Measurements from ENCODE around the gene S100PBP.

Gene S100PBP

GRCh38 chr1:32770741-32771548, 46.5 kb upstream of the S100PBP start:
- TF ChIP-seq RAD21 (IDR thresholded peaks at IDR 0.05; ENCODE audit: low read depth) (no peak), FOXM1 (IDR thresholded peaks at IDR 0.05; ENCODE audit: borderline replicate concordance, low read depth) (no peak), USF1 (IDR thresholded peaks at IDR 0.05) (no peak), EP300 (IDR thresholded peaks at IDR 0.05; ENCODE audit: borderline replicate concordance) (no peak), REST (IDR thresholded peaks at IDR 0.05; ENCODE audit: low read depth) (no peak), CREB1 (IDR thresholded peaks at IDR 0.05; ENCODE audit: low read depth) (no peak), MAX (IDR thresholded peaks at IDR 0.05) (no peak)

- TF ChIP-seq TCF12 (IDR thresholded peaks at IDR 0.05; ENCODE audit: low read depth), result no peak
- no peak for TF ChIP-seq CEBPB (IDR thresholded peaks at IDR 0.05)
- no peak for TF ChIP-seq REST (IDR thresholded peaks at IDR 0.05; ENCODE audit: low read depth)
- TF ChIP-seq EGR1 (IDR thresholded peaks at IDR 0.05), result no peak
- no peak for TF ChIP-seq RAD21 (IDR thresholded peaks at IDR 0.05; ENCODE audit: low read depth)
- no peak for TF ChIP-seq ZBTB7A (IDR thresholded peaks at IDR 0.05; ENCODE audit: low read depth)
- TF ChIP-seq TAF1 (IDR thresholded peaks at IDR 0.05; ENCODE audit: low read depth), result no peak
- no peak for TF ChIP-seq NFIC (IDR thresholded peaks at IDR 0.05)
- no peak for TF ChIP-seq CREB1 (IDR thresholded peaks at IDR 0.05; ENCODE audit: low read depth)
- no peak for TF ChIP-seq YY1 (IDR thresholded peaks at IDR 0.05; ENCODE audit: low read depth)
Measured at GRCh38 chr1:32771561-32772280, 45.7 kb upstream of the S100PBP start.

GRCh38 chr1:32772281-32773017, 45.0 kb upstream of the S100PBP start:
- TF ChIP-seq EGR1 (IDR thresholded peaks at IDR 0.05), result no peak
- no peak for TF ChIP-seq MAX (IDR thresholded peaks at IDR 0.05)
- no peak for TF ChIP-seq TCF12 (IDR thresholded peaks at IDR 0.05; ENCODE audit: low read depth)
- no peak for TF ChIP-seq REST (IDR thresholded peaks at IDR 0.05; ENCODE audit: low read depth)
- no peak for TF ChIP-seq CEBPB (IDR thresholded peaks at IDR 0.05)
- no peak for TF ChIP-seq TEAD4 (IDR thresholded peaks at IDR 0.05)
- TF ChIP-seq TAF1 (IDR thresholded peaks at IDR 0.05; ENCODE audit: low read depth), result no peak
- no peak for TF ChIP-seq ZBTB7A (IDR thresholded peaks at IDR 0.05; ENCODE audit: low read depth)
- TF ChIP-seq RAD21 (IDR thresholded peaks at IDR 0.05; ENCODE audit: low read depth), result no peak
- TF ChIP-seq EP300 (IDR thresholded peaks at IDR 0.05; ENCODE audit: borderline replicate concordance), result no peak
- no peak for TF ChIP-seq CREB1 (IDR thresholded peaks at IDR 0.05; ENCODE audit: low read depth)
- no peak for TF ChIP-seq NFIC (IDR thresholded peaks at IDR 0.05)
- no peak for TF ChIP-seq FOXM1 (IDR thresholded peaks at IDR 0.05; ENCODE audit: borderline replicate concordance, low read depth)
- TF ChIP-seq YY1 (IDR thresholded peaks at IDR 0.05; ENCODE audit: low read depth), result no peak
- no peak for TF ChIP-seq USF1 (IDR thresholded peaks at IDR 0.05)

Measured in Ishikawa (cell line).